ENCODE results near the gene AFF3.

AFF3 gene

DNA sequence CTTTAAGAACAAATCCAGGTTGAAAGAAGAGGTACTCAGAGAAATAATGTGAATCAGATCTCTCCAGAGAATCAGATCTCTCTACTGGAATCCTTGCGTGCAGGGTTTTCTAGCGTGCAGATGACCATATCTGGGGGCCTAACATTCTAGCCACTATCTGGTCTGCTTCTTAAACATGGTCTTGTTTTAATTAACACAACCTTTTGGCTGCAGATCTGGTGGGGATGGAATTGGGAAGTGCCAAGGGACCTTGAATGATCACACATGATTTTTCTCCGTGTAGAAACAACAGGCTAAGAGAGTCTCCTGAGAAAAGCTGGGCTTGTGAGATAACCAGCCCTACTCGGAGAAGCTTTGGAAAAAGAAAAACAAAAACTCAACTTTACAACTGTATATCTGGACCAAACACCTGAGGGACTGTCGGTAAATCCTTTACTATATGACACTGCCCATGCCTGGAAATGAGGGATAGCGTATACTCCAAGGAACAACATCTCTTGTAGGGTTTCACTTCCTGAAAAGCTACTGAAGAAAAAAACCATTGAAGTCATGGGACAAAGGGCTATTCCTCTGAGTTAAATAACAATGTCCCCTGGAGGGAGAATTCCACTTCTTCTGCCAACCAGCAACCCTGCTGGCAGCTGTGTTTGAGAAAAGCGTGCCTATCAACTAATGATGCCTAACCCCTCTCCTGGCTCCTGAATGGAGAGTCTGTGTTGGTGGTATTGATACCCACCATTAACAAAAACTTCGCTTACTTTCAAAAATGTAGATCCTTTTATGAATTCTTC is 481.6 kb downstream of the AFF3 start:
- no peak for ATAC-seq
- TF ChIP-seq ZNF70 (CRISPR knock-in tag; IDR thresholded peaks at IDR 0.05), result no peak
- TF ChIP-seq CSDC2 (CRISPR knock-in tag; IDR thresholded peaks at IDR 0.05), result no peak
- no peak for TF ChIP-seq ZNF8 (CRISPR knock-in tag; IDR thresholded peaks at IDR 0.05)
- TF ChIP-seq GLIS3 (CRISPR knock-in tag; IDR thresholded peaks at IDR 0.05), result no peak
- TF ChIP-seq SNAI2 (CRISPR knock-in tag; IDR thresholded peaks at IDR 0.05), result no peak
- TF ChIP-seq, protein P1, sequence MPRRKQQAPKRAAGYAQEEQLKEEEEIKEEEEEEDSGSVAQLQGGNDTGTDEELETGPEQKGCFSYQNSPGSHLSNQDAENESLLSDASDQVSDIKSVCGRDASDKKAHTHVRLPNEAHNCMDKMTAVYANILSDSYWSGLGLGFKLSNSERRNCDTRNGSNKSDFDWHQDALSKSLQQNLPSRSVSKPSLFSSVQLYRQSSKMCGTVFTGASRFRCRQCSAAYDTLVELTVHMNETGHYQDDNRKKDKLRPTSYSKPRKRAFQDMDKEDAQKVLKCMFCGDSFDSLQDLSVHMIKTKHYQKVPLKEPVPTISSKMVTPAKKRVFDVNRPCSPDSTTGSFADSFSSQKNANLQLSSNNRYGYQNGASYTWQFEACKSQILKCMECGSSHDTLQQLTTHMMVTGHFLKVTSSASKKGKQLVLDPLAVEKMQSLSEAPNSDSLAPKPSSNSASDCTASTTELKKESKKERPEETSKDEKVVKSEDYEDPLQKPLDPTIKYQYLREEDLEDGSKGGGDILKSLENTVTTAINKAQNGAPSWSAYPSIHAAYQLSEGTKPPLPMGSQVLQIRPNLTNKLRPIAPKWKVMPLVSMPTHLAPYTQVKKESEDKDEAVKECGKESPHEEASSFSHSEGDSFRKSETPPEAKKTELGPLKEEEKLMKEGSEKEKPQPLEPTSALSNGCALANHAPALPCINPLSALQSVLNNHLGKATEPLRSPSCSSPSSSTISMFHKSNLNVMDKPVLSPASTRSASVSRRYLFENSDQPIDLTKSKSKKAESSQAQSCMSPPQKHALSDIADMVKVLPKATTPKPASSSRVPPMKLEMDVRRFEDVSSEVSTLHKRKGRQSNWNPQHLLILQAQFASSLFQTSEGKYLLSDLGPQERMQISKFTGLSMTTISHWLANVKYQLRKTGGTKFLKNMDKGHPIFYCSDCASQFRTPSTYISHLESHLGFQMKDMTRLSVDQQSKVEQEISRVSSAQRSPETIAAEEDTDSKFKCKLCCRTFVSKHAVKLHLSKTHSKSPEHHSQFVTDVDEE (CRISPR knock-in tag; IDR thresholded peaks at IDR 0.05), result no peak
- TF ChIP-seq, protein P2, sequence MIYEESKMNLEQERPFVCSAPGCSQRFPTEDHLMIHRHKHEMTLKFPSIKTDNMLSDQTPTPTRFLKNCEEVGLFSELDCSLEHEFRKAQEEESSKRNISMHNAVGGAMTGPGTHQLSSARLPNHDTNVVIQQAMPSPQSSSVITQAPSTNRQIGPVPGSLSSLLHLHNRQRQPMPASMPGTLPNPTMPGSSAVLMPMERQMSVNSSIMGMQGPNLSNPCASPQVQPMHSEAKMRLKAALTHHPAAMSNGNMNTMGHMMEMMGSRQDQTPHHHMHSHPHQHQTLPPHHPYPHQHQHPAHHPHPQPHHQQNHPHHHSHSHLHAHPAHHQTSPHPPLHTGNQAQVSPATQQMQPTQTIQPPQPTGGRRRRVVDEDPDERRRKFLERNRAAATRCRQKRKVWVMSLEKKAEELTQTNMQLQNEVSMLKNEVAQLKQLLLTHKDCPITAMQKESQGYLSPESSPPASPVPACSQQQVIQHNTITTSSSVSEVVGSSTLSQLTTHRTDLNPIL (CRISPR knock-in tag; IDR thresholded peaks at IDR 0.05; ENCODE audit: low read depth), result no peak
- TF ChIP-seq TCF4 (CRISPR knock-in tag; IDR thresholded peaks at IDR 0.05; ENCODE audit: borderline replicate concordance), result no peak
- no peak for TF ChIP-seq OSR1 (CRISPR knock-in tag; IDR thresholded peaks at IDR 0.05)
- no peak for TF ChIP-seq ZFP3 (CRISPR knock-in tag; IDR thresholded peaks at IDR 0.05)
- no peak for TF ChIP-seq TOX (CRISPR knock-in tag; IDR thresholded peaks at IDR 0.05; ENCODE audit: borderline replicate concordance)
- no peak for TF ChIP-seq PPARA (CRISPR knock-in tag; IDR thresholded peaks at IDR 0.05; ENCODE audit: borderline replicate concordance)
- TF ChIP-seq, protein P3, sequence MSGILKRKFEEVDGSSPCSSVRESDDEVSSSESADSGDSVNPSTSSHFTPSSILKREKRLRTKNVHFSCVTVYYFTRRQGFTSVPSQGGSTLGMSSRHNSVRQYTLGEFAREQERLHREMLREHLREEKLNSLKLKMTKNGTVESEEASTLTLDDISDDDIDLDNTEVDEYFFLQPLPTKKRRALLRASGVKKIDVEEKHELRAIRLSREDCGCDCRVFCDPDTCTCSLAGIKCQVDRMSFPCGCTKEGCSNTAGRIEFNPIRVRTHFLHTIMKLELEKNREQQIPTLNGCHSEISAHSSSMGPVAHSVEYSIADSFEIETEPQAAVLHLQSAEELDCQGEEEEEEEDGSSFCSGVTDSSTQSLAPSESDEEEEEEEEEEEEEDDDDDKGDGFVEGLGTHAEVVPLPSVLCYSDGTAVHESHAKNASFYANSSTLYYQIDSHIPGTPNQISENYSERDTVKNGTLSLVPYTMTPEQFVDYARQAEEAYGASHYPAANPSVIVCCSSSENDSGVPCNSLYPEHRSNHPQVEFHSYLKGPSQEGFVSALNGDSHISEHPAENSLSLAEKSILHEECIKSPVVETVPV (CRISPR knock-in tag; IDR thresholded peaks at IDR 0.05), result no peak
- no peak for TF ChIP-seq ZFP30 (CRISPR knock-in tag; IDR thresholded peaks at IDR 0.05)

DNA sequence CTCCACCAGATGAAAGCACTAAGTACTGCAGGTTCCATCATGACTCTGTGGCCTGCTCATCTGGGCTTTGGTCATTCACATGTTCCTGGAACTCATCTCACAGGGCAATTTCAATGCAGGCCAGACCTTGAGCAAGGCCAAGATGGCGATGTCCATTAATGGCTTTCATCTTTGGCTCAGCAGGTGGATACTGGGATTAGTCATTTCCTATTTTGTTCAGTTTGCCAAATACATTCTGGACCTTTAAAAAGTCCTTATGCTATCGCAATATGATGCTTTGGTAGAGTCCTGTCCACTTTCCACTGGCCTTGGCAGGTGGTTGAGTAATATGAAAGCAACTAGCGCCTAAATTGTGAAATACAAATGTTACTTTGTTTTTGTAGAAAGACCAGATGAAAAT is 482.5 kb downstream of the AFF3 start:
- no peak for ATAC-seq
- 0 out of 2 replicates have a peak, but pooled peaks have one; percentile 24 for TF ChIP-seq ISL1 (CRISPR knock-in tag; IDR thresholded peaks at IDR 0.05)
- TF ChIP-seq, protein P1 (CRISPR knock-in tag; IDR thresholded peaks at IDR 0.05), result no peak
- no peak for TF ChIP-seq OSR1 (CRISPR knock-in tag; IDR thresholded peaks at IDR 0.05)
- no peak for TF ChIP-seq ZFP30 (CRISPR knock-in tag; IDR thresholded peaks at IDR 0.05)
- TF ChIP-seq, protein P4, sequence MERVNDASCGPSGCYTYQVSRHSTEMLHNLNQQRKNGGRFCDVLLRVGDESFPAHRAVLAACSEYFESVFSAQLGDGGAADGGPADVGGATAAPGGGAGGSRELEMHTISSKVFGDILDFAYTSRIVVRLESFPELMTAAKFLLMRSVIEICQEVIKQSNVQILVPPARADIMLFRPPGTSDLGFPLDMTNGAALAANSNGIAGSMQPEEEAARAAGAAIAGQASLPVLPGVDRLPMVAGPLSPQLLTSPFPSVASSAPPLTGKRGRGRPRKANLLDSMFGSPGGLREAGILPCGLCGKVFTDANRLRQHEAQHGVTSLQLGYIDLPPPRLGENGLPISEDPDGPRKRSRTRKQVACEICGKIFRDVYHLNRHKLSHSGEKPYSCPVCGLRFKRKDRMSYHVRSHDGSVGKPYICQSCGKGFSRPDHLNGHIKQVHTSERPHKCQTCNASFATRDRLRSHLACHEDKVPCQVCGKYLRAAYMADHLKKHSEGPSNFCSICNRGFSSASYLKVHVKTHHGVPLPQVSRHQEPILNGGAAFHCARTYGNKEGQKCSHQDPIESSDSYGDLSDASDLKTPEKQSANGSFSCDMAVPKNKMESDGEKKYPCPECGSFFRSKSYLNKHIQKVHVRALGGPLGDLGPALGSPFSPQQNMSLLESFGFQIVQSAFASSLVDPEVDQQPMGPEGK (CRISPR knock-in tag; IDR thresholded peaks at IDR 0.05; ENCODE audit: borderline replicate concordance), result no peak

DNA sequence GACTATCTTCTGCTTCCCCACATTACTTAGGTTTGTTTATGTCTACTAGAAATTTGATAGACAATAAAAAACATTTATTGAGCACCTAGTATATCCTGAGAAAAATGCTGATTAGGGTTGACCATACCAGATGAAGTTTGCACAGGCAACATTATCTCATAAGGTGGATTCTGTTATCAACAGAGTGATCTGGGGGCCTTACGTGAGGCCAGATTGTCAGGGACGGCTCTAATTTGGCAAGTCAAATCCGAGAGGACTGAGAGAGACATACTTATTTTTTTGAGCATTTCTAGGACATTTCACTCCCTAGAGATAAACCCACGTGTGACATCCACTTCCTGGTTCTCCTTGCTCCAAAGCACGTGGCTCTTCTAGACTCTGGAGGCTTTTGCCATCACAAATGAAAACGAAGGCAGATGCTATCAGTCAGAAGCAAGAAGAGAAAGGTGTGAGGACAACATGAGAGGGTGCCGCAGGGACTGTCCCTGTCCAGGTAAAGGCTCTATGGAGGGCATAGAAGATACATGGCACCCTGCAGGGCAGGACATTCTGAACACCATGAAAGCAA is 484.6 kb downstream of the AFF3 start:
- no peak for TF ChIP-seq BACH2 (CRISPR knock-in tag; IDR thresholded peaks at IDR 0.05; ENCODE audit: borderline replicate concordance)
- TF ChIP-seq OSR1 (CRISPR knock-in tag; IDR thresholded peaks at IDR 0.05), result no peak
- TF ChIP-seq TOX (CRISPR knock-in tag; IDR thresholded peaks at IDR 0.05; ENCODE audit: borderline replicate concordance), result no peak
- no peak for TF ChIP-seq ISL1 (CRISPR knock-in tag; IDR thresholded peaks at IDR 0.05)
- no peak for TF ChIP-seq GLIS3 (CRISPR knock-in tag; IDR thresholded peaks at IDR 0.05)
- no peak for TF ChIP-seq ZC3H10 (CRISPR knock-in tag; IDR thresholded peaks at IDR 0.05)
- TF ChIP-seq, protein P4 (CRISPR knock-in tag; IDR thresholded peaks at IDR 0.05; ENCODE audit: borderline replicate concordance), result no peak
- TF ChIP-seq ARNTL (CRISPR knock-in tag; IDR thresholded peaks at IDR 0.05; ENCODE audit: borderline replicate concordance, low read depth), result no peak
- TF ChIP-seq, protein P3 (CRISPR knock-in tag; IDR thresholded peaks at IDR 0.05), result no peak
- no peak for TF ChIP-seq TCF4 (CRISPR knock-in tag; IDR thresholded peaks at IDR 0.05; ENCODE audit: borderline replicate concordance)
- TF ChIP-seq, protein P2 (CRISPR knock-in tag; IDR thresholded peaks at IDR 0.05; ENCODE audit: low read depth), result no peak
- TF ChIP-seq ZNF70 (CRISPR knock-in tag; IDR thresholded peaks at IDR 0.05), result no peak
- no peak for ATAC-seq

Measured in SK-N-SH treated with all-trans-retinoic acid at 6 μM for 48 hours (cell line).